BJ (cell line): ENCODE data around the gene SPRED2. TPM values are rescaled to one million over a fixed set of nuclear protein-coding genes. Genes with fewer than 3 reads are reported as not detected.

Source experiments
- CTCF ChIA-PET: fragments of 350-600 bp; formaldehyde crosslinking; extraction: SDS; loops from one replicate; lab custom pipeline; 2021; ENCODE audit warnings: antibody characterized with exemption, inconsistent platforms; lab: Yijun Ruan, JAX
- POLR2A ChIA-PET: fragments of 300-600 bp; sonication (Branson Sonifier 250); formaldehyde crosslinking; extraction: SDS; loops from one replicate; lab custom pipeline; 2021; ENCODE audit warnings: antibody characterized with exemption; lab: Charles Lee
- DNase-seq: peaks from one replicate; pipeline ENCODE4 v3.0.0-alpha.2; 2011; ENCODE audit warnings: low read depth
- H3K27me3 ChIP-seq: 2 replicates; pipeline ENCODE4 v1.6.0; 2011; ENCODE audit warnings: low read length; ENCODE audit not compliant: control insufficient read depth, insufficient read depth
- H3K36me3 ChIP-seq: 2 replicates; pipeline ENCODE4 v1.5.1; 2011; ENCODE audit warnings: low read length; ENCODE audit not compliant: control insufficient read depth, insufficient read depth
- H3K4me3 ChIP-seq: 2 replicates; pipeline ENCODE4 v1.5.1; 2011; ENCODE audit warnings: low read depth, mild to moderate bottlenecking, control low read depth, low read length
- polyA plus RNA-seq: library from polyadenylated mRNA; depleted of rRNA; stranded (reverse); fragments of >200 nt; gene quantifications from 2 replicates; pipeline ENCODE4 v1.2.3, GENCODE V29; 2011
- TF ChIP-seq, protein P1 (sequence below): IDR thresholded peaks from 2 replicates; pipeline ENCODE4 v1.5.1; 2011; ENCODE audit warnings: low read depth, mild to moderate bottlenecking, control low read depth, inconsistent platforms, low read length, moderate library complexity; ENCODE audit not compliant: insufficient read depth

The SPRED2 gene
- polyA plus RNA-seq, 1 experiment: 13.1 TPM

DNA sequence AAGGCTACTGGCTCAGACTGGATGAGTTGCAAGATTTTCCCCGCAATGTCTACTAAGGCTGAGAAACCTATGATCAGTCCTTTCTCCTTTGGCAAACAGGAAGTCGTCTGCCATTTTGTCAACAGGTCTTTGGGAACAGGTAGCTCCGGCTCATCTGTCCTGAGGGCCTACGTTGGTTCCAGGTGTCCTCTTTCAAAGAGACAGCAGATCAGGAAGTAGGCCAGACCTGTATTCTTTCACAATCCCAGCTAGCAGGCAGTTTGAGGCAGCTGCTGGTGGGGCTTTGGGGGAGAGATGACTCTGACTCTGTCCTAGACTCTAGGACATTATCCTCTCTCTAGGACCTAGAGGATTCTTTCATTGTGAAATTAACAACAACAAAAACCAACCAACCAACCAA, 106.1 kb downstream of the SPRED2 start:
- no peak for DNase-seq
- Histone ChIP-seq H3K36me3 (peaks cover 4% of the 10 kb centered on the region), H3K27me3 (no peaks in the 10 kb centered on the region), H3K4me3 (no peak overlapping the region)
- POLR2A ChIA-PET: no interaction called here
- TF ChIP-seq, protein P1, sequence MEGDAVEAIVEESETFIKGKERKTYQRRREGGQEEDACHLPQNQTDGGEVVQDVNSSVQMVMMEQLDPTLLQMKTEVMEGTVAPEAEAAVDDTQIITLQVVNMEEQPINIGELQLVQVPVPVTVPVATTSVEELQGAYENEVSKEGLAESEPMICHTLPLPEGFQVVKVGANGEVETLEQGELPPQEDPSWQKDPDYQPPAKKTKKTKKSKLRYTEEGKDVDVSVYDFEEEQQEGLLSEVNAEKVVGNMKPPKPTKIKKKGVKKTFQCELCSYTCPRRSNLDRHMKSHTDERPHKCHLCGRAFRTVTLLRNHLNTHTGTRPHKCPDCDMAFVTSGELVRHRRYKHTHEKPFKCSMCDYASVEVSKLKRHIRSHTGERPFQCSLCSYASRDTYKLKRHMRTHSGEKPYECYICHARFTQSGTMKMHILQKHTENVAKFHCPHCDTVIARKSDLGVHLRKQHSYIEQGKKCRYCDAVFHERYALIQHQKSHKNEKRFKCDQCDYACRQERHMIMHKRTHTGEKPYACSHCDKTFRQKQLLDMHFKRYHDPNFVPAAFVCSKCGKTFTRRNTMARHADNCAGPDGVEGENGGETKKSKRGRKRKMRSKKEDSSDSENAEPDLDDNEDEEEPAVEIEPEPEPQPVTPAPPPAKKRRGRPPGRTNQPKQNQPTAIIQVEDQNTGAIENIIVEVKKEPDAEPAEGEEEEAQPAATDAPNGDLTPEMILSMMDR: no peak
- CTCF ChIA-PET: interaction anchor here (0.7 to 1.3 kb wide), 3 partner anchors 16 to 25 kb away, joined by 3 to 5 read pairs (median 4); no protein-coding TSS in a partner anchor

GRCh38 chr2:65325066-65325465, 107.3 kb downstream of the SPRED2 start:
- Histone ChIP-seq H3K4me3 (no peak overlapping the region), H3K36me3 (peaks cover 4% of the 10 kb centered on the region), H3K27me3 (no peaks in the 10 kb centered on the region)
- POLR2A ChIA-PET: no interaction called here
- DNase-seq: no peak
- CTCF ChIA-PET: no interaction called here
- TF ChIP-seq, protein P1: no peak

DNA sequence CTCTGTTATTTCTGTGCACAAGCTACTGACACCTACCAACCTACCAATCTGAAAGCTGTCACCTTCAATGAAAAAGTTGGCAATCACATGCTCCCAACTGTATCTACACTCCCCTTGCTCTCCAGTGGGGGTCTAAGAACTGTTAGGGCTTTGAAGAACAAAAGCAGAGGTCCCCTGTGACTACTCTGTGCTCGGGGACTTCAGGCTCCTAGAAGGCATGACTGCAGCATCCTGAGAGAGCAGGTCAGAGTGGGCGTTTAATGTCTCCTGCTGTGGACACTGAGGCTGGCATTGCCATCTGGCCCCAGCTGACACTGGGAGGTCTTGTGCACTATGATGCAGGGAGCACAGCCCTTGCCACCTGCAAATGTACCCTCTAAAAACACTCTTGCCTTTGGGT, 111.5 kb downstream of the SPRED2 start:
- Histone ChIP-seq H3K27me3 (no peaks in the 10 kb centered on the region), H3K4me3 (no peak overlapping the region), H3K36me3 (peaks cover 11% of the 10 kb centered on the region)
- DNase-seq: no peak
- TF ChIP-seq, protein P1: no peak
- POLR2A ChIA-PET: no interaction called here
- CTCF ChIA-PET: interaction anchor here (0.7 to 3.7 kb wide), 9 partner anchors 10 to 115 kb away, joined by 3 to 19 read pairs (median 5); no protein-coding TSS in a partner anchor

GRCh38 chr2:65320042-65320725, 112.2 kb downstream of the SPRED2 start:
- DNase-seq: peak; percentile 87
- POLR2A ChIA-PET: no interaction called here
- CTCF ChIA-PET: interaction anchor here (0.7 to 3.7 kb wide), 10 partner anchors 9 to 116 kb away, joined by 3 to 19 read pairs (median 5); no protein-coding TSS in a partner anchor
- TF ChIP-seq, protein P1: peak; percentile 72
- Histone ChIP-seq H3K4me3 (no peak overlapping the region), H3K36me3 (peaks cover 12% of the 10 kb centered on the region), H3K27me3 (no peaks in the 10 kb centered on the region)

DNA sequence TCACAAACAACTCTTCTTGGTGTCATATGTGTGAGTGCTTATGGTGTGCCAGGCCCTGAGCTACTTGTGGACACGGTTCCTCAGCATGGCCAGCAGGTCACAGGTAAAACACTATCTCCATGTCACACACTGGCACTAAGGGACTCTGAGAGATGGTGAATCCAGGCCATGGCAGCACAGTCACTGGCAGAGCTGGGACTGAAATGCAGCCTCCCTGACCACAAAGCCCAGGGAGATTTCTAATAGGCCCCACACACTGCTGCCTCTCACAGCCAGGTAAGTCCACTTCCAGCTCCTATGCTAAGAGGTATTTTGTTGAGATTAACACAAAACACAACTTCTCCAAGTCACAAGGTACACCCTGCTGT, 112.7 kb downstream of the SPRED2 start:
- no peak overlapping the region for H3K4me3 ChIP-seq
- CTCF ChIA-PET: interaction anchor here (1.1 to 3.7 kb wide), 8 partner anchors 9 to 116 kb away, joined by 3 to 19 read pairs (median 5); no protein-coding TSS in a partner anchor
- POLR2A ChIA-PET: no interaction called here

More for the DNA sequence above, 112.7 kb downstream of the SPRED2 start:
- Histone ChIP-seq H3K36me3 (peaks cover 16% of the 10 kb centered on the region), H3K27me3 (no peaks in the 10 kb centered on the region)
- no peak for DNase-seq
- TF ChIP-seq, protein P1: no peak
